HG03521 (cell line): Measurements from ENCODE around the gene NT5DC1.
A peak's percentile ranks its signal among the peaks of the same experiment; 100 is the strongest.
"Not testable (repeated sequence)": the region's sequence is repeated elsewhere in the genome, so short reads cannot be mapped to it uniquely, and the experiment has no call there.

Experiments
- ATAC-seq: cut with Tn5 transposase; IDR thresholded peaks from one replicate; pipeline ENCODE4 v1.9.1; 2021; ENCODE audit warnings: mild to moderate bottlenecking, moderate library complexity; ENCODE audit not compliant: unreplicated experiment

NT5DC1 gene

DNA sequence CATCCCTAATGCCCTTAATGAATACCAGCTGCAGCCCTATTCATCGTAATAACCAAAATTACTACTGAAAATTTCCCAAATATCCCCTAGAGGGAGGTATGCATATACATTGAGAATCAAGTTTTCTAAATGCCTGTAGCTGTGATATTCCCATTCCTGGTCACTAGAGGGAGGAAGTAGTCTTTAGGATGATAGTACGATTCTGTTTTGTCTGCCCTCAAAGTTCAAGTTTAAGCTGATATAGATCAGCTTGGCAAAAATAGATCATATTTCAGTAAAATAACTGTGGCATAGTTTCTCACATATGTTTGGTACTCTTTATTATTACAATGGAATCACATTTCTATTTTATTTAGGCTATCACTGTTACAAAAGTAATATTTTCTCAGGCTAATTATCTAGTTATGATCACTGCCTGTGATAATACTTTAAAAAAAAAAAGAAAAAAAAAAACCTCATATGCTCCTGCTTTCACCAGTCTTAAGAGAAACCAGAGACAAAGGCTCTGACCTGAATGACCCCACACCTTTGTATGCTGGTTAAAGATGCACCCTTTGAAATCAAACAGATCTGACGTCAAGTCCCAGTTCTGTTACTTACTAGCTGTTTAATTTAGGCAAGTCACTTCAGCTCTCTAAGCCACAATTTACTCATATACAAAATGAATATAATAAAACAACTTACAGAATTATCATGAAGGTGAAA, 168.1 kb downstream of the NT5DC1 start:
- ATAC-seq = peak; percentile 69

DNA sequence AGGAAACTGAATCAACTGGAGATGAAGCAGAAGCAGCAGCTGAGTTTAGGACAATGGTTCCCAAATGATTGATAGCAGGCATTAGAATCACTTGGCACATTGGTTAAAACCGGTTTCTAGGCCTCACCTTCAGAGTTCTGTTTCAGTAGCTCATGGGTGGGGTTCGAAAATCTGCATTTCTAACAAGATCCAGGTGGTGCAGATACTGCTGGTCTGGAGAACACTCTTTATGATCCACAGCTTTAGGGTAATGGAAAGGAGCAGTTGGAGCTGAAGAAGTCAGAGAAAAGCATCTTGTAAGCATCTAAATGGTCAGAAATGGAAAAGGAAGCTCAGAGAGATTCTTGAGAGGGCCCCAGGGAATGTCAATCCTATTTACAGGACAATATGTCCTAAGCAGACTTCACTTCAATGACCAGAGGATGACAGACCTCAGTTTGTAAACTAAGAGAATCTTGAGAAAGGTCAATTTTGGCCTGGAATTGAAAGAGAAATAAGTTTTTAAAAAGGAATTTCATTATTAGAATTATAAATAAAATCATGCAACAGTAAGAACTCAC, 170.6 kb downstream of the NT5DC1 start:
- ATAC-seq = no peak

DNA sequence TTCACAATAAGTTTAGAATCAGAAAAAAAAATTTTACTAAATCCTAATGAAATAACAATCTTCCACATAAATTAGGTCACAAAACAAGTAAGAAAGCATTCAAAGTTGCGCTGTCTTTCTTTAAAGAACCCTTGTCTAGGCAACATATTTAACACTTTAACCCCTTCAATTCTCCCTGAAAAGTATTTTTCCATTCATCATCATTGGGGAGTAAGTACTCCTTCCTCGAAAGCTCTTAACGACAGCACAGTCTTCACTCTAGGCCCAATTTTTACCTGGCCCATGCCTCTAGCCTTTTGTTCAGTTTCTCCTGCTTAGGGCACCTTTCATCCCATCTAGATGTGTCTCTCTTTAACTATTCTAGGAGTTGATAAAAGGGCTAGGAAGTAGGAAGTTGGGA, 176.5 kb downstream of the NT5DC1 start:
- ATAC-seq = no peak

DNA sequence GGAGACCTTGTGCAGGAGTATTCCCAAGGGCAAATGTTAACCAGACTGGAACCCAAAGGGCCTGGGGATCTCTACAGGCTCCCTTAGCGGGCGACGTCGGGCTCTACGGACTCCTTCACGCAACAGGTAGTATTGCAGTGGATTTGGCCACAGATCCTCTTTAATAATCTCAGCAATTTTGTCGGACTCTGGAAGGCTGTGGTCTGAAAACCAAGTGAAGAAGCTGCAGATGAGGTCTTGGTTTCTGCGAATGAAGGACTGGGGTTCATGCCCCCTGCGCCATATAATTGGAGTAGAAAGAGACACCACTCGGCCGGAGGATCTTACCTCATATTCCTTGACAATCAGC, 177.8 kb downstream of the NT5DC1 start:
- ATAC-seq = no peak

DNA sequence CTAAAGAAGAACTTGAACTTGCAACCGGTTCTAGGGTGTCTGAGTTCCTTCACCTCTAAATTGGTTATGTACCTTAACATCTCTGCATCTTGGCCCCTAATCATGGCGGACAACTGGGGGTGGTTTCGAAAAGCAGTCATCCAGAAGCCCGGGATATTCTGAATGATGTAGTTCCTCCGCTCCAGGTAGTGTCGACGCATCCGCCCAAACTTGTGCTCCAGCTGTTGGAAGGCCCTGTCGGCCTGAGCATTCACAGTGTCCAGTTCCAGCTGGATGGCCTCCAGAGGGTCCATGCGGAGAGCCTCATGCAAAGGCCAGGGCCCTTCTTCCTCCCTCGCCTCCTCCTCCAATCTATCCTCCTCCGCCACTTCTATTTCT, 178.2 kb downstream of the NT5DC1 start:
- no peak for ATAC-seq

DNA sequence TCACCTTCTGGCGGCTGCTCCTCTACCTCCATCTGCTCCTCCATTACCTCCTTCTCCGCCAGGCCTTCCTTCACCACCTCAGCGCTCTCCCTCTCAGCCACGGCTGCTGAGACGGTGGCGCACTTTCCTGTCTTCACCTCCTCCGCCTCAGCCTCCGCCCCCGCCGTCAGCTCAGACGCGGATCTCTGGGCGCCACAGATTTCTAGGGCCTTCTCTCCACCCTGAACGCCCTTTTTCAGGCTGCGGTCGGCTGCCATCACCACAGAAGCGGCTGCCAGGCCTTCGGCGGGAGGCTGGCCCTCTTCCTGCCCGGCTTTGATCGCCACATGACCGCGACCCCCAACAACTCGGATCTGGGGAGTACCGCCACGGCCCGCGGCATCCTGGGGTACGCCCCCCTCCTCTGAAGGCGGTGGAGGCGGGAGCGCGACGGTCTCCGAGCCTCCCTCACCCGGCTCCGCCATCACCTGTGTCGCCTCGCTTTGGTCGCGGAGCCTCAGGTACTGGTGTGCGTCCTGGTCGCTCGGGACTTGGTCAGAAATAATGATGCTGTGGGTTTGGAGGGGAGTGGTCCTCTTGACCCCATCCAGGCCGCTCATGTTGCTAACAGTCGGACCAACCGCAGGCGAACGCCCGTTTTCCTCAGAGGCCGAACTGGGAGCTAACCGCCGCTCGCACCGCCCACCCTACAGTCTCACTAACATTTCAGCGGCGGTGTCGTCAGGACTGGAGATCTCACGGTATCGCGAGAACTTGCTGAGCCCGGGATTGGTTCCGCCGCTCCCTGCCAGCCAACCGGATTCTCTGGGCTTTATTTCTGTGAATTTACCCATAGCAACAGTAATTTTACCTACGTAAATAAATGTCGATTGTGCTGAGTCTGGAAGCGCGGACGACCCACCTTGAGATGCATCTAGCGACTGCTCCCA, 178.8 kb downstream of the NT5DC1 start, which contains the start of gene TSPYL1:
Gene TSPYL1 (minus strand): TSS at position 699 of the 929 bp plus-strand sequence. CDS start 100 bp downstream, at position 599.
- peak; percentile 94 for ATAC-seq

DNA sequence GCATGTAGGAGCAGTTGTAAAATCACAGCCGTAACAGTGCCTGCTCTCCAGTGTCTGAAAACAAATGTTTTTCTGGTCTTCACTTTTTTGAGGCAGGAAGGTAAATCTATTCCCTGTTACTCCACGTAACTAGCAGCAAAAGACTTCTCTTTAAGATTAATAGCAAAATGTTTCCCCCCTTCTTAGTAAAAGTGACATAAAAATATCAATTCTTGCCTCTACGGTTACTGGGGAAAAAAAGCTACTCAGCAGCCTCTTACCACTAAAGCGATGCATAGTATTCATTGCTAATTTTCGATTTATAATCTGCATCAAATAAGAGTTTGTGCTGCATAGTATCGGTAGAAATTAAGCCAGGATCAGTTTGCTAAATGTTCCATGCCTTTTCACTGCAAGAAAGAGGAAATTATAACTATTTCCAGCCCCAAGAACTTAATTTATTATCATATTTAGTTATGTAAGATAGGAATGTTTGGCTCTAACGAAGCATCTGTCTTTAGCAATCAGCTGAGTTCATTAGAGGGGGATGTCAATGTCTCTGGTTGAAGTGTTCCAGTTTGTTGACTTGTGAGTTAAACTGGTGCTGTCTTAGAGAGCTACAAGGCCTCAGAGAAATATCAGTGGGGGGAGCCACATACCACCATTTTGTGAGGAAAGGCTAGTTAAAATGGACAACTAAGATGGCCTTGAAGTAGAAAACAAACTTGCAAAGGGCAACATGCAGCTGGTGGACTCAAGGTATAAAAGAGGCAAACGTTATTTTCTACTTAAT, 179.7 kb downstream of the NT5DC1 start:
- ATAC-seq = no peak

DNA sequence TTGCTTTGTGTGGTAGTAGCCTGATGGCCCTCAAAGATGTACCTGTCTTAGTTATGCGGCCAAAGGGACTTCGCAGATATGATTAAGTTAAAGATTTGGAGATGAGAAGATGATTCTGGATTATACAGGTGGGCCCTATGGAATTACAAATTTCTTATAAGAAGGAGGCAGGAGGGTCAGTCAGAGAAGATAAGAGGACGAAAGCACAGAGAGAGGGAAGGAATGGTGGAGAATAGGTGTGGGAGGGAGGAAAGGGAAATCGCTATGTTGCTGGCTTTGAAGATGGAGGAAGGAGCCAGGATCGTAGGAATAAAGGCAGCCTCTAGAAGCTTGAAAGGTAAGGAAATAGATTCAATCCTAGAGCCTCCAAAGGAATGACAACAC, 180.3 kb downstream of the NT5DC1 start:
- no peak for ATAC-seq

DNA sequence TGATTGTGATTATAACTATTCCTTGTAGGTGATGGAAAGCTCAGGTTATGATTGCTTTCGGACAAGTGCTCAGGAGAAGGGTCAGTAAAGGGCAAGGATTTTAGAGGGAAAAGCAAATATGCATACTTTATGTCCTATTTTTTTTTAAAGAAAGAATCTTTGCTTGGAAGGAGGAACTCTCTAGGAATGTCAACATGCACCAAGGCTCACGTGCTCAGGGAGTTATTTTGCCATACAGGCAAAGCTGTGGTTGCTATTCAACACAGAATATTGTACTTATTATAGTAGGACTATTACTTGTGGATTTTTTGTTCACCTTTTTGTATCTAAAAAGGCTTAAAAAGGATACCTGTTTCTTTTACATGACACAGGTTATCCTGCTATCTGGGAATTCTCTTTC, 182.0 kb downstream of the NT5DC1 start:
- ATAC-seq = no peak

DNA sequence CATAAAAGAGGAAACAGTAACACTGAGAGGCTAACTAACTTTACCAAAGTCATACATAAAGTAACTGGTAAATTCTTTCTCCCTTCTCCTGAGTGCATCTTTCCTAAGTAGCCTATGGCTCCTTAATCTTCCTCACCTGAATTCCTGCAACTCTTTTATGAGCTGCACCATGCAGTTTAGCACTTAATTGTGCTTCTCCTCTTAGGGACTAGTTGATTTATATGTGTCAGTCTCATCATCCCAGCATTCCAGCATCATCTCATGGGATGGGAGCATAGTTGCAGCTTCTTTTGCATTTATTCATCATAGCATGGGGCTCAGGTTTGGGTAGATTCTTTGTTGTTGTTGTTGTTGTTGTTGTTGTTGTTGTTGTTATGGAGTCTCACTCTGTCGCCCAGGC, 182.5 kb downstream of the NT5DC1 start:
- ATAC-seq = no peak

DNA sequence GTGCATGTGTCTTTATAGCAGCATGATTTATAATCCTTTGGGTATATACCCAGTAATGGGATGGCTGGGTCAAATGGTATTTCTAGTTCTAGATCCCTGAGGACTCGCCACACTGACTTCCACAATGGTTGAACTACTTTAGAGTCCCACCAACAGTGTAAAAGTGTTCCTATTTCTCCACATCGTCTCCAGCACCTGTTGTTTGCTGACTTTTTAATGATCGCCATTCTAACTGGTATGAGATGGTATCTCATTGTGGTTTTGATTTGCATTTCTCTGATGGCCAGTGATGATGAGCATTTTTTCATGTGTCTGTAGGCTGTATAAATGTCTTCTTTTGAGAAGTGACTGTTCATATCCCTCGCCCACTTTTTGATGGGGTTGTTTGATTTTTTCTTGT, 184.3 kb downstream of the NT5DC1 start:
- not testable (repeated sequence) for ATAC-seq

DNA sequence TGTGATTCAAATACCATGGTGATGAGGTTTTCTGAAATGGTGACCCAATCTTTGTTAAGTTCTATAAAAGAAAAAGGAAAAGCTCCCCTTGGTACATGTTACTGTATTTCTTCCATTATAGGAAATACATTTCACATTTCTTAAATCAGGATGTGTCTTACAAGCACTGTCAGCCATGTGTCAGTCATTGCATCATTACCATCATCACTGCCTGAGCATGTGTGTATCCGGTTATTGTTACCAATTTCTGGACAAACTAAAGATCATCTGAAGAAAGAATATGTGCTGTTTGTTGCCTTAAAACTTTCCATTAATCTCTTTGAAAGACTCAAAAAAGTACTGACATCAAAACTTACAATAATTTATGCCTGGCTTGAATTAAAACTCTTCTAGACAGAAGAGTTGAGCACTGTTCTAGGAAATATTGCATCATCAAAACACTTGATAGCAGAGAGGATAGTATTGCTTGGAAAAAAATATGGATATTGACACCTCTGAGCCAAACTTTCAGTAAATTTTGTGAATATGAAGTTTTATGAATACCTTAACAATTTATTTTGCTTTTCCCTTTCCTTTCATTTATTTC, 186.2 kb downstream of the NT5DC1 start:
- ATAC-seq = no peak

DNA sequence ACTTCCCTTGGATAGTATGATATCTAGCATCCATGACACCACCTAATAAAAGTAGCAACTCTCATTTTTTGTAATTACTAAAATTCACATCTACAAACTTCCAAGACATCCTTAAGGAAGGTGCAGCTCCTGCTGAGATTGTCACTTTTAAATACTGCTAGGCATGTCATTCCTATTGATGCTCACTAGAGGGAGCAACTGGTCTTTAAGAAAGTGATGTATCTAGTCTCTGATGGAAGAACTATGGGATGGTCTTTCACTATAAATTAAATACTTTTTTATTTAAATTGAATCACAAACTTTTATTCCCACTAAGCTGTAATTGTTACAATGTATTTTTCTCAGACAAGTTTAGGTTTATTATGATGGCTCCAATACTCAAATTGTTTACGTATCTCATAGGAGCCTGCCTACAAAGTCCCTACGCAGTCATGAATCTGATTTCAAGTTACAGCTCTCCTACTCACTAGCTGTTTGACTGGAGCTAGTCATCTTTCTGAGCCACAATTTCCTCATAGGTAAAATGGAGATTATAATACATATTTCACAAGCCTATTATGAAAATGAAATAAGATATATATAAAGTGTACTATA, 187.1 kb downstream of the NT5DC1 start:
- no peak for ATAC-seq

DNA sequence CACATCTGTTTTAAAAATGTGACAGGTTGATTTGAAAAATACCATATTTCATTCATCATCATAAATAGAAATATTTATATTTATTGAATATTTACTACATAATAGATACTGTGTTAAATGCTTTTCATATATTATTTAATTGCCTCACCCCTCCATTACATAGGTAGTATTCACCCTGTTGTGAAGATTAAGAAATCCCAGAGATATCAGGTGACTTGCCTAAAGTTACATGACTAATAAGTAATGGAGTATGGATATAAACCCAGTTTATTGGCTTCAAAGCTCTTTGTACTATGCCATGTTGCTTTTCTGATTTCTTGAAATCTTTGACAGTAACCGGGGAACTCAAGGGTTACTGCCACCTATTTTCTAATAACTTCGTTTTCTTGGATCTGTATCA, 189.2 kb downstream of the NT5DC1 start:
- no peak for ATAC-seq

DNA sequence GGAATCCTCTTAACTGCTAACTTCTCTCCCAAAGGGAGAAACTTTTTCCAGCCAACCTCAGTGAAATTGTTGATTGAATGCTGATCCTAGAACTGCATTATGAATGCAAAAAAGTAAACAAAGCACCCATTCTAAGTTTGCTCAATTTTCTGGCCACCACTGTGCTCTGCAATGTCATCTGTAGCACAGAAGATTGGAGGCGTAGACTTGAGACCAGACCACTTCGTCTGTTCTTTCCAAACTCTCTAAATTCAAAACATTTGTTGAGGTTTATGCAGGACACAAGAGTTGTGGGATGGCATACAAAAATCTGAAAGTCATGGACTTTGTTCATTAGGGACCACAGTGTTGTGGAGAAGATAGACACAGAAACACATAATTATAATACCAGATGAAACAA, 190.1 kb downstream of the NT5DC1 start:
- ATAC-seq = no peak

DNA sequence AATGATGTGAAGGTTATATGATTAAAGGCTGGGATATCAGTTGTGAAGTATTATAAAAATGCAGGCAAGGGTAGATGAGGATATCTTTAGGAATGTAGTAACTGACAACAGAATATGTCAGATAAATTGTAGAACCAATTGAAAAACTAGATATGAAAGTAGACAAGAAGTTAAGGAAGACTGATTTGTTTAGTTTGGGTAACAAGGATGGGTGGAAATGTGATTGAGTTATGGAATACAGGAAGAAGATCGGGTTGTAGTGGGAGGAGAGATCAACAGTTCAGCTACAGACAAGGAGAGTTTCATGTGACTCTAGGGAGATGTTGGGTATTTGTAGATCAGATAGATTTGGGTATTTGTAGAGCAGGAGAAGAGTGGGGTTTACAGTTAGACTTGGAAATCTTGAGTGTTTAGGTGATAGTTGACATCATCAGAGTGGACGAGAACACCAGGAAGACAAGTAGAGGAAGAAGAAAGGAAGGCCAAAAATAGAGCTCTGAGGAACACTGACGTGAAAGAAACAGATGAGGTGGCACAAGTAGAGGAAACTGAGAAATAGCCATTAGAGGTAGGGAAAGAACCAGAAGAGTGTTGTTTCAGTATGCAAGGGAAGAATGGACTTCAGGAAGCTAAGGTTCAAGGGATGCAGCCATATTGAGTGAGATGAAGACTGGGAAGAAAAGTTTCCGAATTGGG, 191.2 kb downstream of the NT5DC1 start:
- ATAC-seq = no peak

DNA sequence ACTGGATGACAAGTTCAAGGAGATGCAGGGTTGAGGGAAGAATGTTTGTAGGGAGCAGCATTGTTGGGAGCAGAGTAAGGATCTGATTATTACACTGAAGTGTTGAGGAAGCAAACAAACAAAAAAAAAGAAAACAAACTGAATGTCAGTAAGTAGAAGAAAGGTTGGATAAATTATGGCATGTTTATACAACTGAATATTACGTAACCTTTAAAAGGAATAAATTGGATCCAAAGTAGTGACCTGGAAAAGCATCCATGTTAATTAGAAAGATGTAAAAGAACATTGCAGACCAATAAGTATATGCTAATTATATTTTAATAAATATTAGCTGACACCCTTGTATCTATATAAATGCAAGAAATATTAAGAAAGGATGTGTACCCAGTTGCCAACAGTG, 191.9 kb downstream of the NT5DC1 start:
- ATAC-seq = no peak

DNA sequence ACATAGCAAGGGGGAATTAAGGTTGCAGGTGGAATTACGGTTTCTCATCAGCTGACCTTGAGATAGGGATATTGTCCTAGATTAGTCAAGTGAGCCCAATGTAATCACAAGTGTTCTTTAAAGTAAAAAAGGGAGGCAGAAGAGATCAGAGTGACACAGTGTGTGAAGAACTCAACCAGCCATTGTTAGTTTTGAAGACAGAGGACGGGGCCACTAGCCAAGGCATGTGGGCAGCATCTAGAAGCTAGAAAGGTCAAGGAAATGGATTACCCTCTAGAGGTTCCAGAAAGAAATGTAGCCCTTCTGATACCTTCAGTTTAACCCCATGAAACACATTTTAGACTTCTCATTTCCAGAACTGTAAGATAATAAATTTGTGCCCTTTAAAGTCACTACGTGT, 197.6 kb downstream of the NT5DC1 start:
- ATAC-seq = no peak

DNA sequence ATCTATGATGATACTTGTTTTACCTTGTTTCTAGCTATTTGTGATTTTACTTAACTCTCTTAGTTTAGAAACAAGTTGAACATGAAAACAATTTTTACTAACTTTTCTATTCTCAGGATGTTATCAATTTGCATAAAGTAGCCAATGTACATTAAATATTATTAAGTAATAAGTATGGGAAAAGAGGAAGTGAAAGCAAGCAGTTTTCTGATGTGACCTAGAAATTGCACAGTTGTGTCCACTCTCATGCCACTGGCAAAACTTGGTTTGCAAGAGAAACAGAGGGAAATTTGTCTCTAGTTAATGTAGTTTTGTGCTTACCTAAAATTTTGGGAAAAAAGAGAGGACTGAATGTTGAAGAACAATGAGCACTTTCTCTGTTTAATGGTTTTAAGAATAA, 198.3 kb downstream of the NT5DC1 start:
- ATAC-seq = no peak
